HuH-7.5 (cell line): ENCODE data around the gene SNTN.

Source experiments
- DNase-seq: peaks from one replicate; pipeline ENCODE4 v3.0.0; 2011; ENCODE audit warnings: low spot score

Gene SNTN

GRCh38 chr3:63674586-63674985, 22.1 kb downstream of the SNTN start:
- DNase-seq = no peak

GRCh38 chr3:63679186-63679585, 26.7 kb downstream of the SNTN start:
- DNase-seq = no peak

GRCh38 chr3:63684081-63684480, 31.6 kb downstream of the SNTN start:
- no peak for DNase-seq

GRCh38 chr3:63685340-63685739, 32.9 kb downstream of the SNTN start:
- DNase-seq = no peak

GRCh38 chr3:63687278-63688225, 35.1 kb downstream of the SNTN start:
- no peak for DNase-seq

GRCh38 chr3:63689285-63689684, 36.8 kb downstream of the SNTN start:
- DNase-seq = no peak

GRCh38 chr3:63693351-63693750, 40.9 kb downstream of the SNTN start:
- no peak for DNase-seq

GRCh38 chr3:63705092-63705645, 52.7 kb downstream of the SNTN start:
- no peak for DNase-seq

- DNase-seq = no peak
These were observed 54.0 kb downstream of the SNTN start for GRCh38 chr3:63706321-63707085.

- no peak for DNase-seq
These were observed 55.3 kb downstream of the SNTN start for GRCh38 chr3:63707731-63708130.

- DNase-seq = no peak
These were observed 57.1 kb downstream of the SNTN start for GRCh38 chr3:63709576-63709975.
